HCT116 (cell line): ENCODE data around the gene CHST8.

Experiments
- CEBPB ChIP-seq: IDR thresholded peaks from 2 replicates; pipeline ENCODE4 v1.6.1; 2012; ENCODE audit warnings: low read depth
- EZH2 ChIP-seq: fragments of 200-600 bp; sonication (generic); IDR thresholded peaks from 2 replicates; pipeline ENCODE4 v1.6.1; 2017; ENCODE audit warnings: antibody characterized with exemption, mixed run types
- POLR2A ChIP-seq: IDR thresholded peaks from 2 replicates; pipeline ENCODE4 v1.7.0; 2011; ENCODE audit warnings: borderline replicate concordance; ENCODE audit not compliant: insufficient read depth, insufficient read length; ENCODE audit errors: extremely low read depth
- POLR2AphosphoS5 ChIP-seq: IDR thresholded peaks from 2 replicates; pipeline ENCODE4 v1.6.1; 2011; ENCODE audit warnings: mild to moderate bottlenecking, low read depth, low read length, moderate library complexity
- SIN3A ChIP-seq: IDR thresholded peaks from 2 replicates; pipeline ENCODE4 v1.6.1; 2012; ENCODE audit warnings: low read depth
- SRF ChIP-seq: IDR thresholded peaks from 2 replicates; pipeline ENCODE4 v1.6.1; 2012; ENCODE audit warnings: low read depth
- TF ChIP-seq, protein P1 (sequence below): IDR thresholded peaks from 2 replicates; pipeline ENCODE4 v1.6.1; 2012
- TF ChIP-seq, protein P2 (sequence below), 3 experiments: fragments of 200-600 bp in 1 of 3; sonication (generic) in 1 of 3; IDR thresholded peaks in 2 of 3; conservative IDR thresholded peaks in 1 of 3; 2 replicates each; pipeline ENCODE4 v1.5.1; 2012 to 2017; ENCODE audit warnings: low read depth in 2 of 3, low read length in 2 of 3, antibody characterized with exemption in 1 of 3, borderline replicate concordance in 1 of 3, control low read depth in 1 of 3, mild to moderate bottlenecking in 1 of 3, mixed read lengths in 1 of 3, mixed run types in 1 of 3, moderate library complexity in 1 of 3; ENCODE audit not compliant: insufficient read depth in 1 of 3
- TF ChIP-seq, protein P3 (sequence below): IDR thresholded peaks from 2 replicates; pipeline ENCODE4 v1.6.1; 2012

DNA sequence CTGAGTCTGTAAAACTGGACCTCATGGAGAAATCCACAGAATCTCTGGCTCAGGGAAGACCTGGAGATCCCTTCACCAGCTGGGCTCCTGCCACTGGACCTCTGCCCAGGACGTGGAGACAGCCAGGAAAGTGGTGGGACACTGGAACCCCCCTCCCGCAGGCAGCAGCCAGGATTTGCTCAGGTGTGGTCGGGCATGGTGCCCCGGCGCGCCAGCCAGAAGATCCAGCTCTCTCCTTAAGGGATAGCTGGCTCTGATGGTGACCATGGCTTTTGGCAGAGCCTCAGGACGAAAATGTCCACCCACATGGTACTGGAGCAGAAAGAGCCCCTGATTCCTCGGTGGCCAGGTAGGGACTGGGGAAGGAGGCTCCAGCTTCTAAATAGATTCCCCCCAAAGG lies 148.4 kb downstream of the CHST8 start:
- TF ChIP-seq POLR2AphosphoS5 (no peak), SRF (no peak), POLR2A (no peak), EZH2 (no peak), SIN3A (no peak), CEBPB (no peak)
- TF ChIP-seq, protein P1, sequence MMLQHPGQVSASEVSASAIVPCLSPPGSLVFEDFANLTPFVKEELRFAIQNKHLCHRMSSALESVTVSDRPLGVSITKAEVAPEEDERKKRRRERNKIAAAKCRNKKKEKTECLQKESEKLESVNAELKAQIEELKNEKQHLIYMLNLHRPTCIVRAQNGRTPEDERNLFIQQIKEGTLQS, result no peak
- TF ChIP-seq, protein P2, sequence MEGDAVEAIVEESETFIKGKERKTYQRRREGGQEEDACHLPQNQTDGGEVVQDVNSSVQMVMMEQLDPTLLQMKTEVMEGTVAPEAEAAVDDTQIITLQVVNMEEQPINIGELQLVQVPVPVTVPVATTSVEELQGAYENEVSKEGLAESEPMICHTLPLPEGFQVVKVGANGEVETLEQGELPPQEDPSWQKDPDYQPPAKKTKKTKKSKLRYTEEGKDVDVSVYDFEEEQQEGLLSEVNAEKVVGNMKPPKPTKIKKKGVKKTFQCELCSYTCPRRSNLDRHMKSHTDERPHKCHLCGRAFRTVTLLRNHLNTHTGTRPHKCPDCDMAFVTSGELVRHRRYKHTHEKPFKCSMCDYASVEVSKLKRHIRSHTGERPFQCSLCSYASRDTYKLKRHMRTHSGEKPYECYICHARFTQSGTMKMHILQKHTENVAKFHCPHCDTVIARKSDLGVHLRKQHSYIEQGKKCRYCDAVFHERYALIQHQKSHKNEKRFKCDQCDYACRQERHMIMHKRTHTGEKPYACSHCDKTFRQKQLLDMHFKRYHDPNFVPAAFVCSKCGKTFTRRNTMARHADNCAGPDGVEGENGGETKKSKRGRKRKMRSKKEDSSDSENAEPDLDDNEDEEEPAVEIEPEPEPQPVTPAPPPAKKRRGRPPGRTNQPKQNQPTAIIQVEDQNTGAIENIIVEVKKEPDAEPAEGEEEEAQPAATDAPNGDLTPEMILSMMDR (IDR thresholded peaks at IDR 0.05 in 2 of 3, conservative IDR thresholded peaks at IDR 0.05 in 1 of 3; ENCODE audit: borderline replicate concordance in 1 of 3, insufficient read depth in 1 of 3, low read depth in 2 of 3, low read length in 2 of 3), result no peak
- TF ChIP-seq, protein P3, sequence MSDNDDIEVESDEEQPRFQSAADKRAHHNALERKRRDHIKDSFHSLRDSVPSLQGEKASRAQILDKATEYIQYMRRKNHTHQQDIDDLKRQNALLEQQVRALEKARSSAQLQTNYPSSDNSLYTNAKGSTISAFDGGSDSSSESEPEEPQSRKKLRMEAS, result no peak
